T1000 (cell line): ENCODE data around the gene DNAH11.
"Not testable (repeated sequence)": the region's sequence is repeated elsewhere in the genome, so short reads cannot be mapped to it uniquely, and the experiment has no call there.

Source experiments
- DNase-seq: peaks from one replicate; lab custom pipeline; 2025; ENCODE audit warnings: mixed read lengths; lab: John Stamatoyannopoulos, UW

Gene DNAH11

DNA sequence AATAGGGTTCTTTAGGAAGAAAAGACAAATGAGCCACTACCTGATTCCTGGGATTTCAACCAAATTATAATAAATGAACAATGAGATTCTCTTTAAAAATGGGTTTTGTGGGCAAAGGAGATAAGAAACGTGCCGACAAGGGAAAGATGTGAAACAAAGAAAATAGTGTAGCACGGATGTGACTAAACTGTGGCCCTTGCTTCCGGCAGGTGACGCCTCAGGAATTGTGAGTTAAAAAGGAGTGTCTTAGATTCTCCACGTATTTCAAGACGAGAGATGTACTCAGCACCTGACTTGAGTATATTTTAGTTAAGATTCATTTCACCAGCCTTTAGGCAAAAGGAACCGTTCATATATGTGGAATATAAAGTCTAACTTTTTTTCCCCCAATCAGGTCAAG lies 75.9 kb downstream of the DNAH11 start:
- no peak for DNase-seq

DNA sequence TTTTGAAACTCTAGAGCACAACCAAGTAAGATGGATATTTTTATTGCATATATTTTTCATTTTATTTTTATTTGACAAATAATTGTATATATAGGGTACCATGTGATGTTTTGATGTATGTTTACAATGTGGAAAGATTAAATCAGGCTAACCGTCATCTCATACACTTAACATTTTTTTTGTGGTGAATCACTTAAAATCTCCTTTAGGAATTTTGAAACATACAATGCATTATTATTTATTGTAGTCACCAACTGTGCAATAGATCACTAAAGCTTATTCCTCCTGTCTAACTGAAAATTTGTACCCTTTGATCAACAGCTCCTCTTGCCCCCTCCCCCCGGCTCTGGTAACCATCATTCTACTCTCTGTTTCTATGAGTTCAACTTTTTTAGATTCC lies 77.2 kb downstream of the DNAH11 start:
- DNase-seq, result no peak

DNA sequence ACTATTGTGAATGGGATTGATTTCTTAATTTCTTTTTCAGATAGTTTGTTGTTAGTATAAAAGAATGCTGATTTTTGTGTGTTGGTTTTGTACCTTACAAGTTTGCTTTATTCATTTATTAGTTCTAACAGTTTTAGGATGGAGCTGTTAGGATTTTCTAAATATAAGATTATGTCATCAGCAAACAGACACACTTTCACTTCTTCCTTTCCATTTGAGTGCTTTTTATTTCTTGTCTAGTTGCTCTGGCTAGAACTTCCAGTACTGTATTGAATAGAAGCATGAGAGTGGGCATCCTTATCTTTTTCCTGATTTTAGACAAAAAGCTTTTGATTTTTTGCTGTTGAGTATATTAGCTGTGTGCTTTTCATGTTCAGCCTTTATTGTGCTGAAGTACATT lies 81.5 kb downstream of the DNAH11 start:
- DNase-seq, result no peak

DNA sequence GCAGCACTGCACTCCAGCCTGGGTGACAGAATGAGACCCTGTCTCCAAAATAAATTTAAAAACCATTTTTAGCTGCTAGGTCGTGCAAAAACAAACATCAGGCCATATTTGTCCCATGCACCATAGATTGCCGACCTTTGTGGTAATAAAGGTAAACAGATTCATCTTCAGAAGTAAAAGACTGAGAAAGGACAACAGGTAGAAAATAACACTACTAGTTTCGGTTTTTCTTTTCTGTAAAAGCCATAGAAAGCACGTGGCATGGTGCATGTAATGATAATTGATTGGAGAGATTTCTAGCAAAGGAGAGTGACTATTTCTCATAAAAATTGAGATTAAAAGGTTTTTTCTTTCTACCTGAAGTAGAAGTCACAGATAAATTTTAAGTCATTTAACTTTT lies 93.9 kb downstream of the DNAH11 start:
- DNase-seq, result no peak

DNA sequence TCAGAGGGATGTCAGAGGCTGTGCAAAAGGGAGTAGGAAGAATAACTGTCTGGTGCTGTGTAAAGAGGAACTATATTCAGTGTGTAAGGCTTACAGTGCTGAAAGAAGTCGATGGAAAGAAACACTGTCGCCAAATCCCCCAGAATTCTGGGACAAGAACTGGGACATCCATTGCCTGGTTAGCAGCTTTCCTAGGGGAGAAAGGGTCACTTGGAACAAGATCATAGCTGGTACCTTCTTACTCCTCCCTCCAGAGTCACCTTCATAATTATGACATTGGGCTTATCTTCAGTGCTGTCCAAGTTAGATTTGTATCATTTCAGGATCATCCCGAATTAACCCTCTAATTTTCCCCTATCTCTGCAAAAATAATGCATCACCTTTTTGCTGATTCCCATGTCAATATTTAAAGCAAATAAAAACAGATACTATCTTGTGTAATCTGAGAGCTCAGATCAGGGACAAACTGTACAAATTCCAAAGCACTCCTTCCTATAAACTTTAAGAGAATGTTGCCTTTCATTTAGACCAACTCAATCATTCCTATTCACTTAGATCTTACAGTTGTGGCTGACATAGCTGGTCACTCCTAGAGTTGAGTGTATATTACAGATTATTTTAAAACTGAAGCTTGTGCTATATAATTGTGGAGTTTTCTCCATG lies 96.5 kb downstream of the DNAH11 start:
- no peak for DNase-seq

DNA sequence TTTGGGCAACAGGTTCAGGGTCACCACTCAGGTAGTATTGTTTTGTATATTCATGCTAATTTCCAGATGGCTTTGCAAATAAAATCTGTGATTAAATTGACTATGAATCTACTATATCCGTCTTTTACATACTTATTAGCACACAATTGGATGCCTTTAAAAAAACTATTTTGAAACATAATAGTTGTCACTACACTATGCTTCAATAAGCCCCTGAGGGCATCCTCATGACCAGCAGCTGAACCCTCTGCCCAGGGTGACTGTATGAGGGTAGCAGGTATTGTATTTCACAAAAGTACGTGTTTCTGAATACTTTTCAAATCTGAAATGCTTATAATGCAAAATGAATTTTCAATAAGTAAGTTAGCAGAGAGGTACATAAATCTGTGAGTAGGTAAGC lies 97.3 kb downstream of the DNAH11 start:
- DNase-seq, result no peak

DNA sequence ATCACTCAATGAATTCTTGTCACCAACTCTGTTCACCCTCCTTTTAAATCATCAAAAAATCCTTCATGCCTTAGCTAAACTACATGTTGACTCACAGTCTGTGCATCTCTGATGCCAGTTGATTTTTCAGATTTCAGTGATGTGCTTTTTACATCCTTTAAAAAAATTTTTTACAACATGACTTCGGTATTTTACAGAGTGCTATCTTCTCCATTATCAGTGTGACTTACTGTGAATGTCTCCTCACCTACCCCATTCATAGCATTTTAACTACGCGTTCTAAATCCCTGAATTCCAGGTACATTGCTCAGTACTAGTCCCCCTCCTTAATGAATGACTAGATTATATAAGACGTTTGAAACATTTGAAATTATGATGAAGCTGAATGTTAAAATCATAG lies 98.7 kb downstream of the DNAH11 start:
- DNase-seq, result no peak

DNA sequence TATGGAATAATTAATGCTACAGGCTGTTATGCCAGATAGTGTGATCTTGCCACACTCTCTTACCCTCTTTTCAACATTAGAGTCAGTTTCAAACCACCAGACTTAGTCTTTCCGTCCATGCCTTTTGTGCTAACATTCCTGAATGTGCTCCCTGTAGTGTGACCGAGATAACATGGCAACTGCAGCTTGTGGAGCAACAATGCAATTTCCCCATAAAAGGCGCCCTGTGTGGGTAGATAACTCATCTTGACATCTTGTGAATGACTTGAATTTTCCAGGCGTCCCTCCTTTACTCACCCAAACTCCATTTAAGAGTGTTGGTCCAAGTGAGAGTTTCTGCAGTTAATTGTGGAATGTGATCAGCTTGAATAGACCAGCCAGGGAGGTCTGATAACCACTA lies 99.6 kb downstream of the DNAH11 start:
- DNase-seq, result no peak

DNA sequence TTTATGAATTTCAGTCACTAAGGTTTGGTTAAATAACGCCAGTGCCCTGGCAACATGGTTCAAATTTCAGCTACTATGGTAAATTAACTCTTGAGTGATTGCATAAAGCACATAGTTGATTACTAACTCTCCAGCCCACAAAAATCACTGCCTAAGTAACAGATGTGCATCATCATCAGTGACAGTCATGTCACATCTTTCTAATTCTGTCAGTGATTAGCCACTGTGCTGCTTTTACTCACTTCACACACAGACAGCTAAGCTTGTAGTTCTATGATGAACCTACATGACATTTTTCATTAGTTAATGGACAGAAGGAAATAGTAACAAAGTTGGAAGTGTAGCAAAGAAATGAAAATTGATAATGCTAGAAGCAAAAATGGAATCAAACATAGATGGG lies 108.9 kb downstream of the DNAH11 start:
- no peak for DNase-seq

DNA sequence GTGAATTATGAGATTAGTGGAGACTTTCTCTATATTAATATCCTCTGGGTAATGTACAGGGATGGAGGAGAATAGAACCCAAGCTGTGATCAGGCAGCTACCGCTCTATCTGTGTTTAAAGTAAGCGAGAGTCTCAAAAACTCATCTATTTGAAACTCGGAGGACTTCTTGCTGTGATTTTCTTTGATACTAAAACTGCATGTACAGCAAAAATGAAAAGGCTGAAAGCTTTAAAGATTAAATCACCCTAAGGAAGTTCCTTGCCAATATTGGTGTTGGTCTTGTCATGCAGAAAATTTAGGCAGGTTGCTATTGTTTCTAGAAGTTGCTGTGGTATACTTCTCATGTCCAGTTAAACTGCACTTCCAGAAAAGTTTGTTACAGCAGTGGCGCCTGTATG lies 110.8 kb downstream of the DNAH11 start:
- no peak for DNase-seq

DNA sequence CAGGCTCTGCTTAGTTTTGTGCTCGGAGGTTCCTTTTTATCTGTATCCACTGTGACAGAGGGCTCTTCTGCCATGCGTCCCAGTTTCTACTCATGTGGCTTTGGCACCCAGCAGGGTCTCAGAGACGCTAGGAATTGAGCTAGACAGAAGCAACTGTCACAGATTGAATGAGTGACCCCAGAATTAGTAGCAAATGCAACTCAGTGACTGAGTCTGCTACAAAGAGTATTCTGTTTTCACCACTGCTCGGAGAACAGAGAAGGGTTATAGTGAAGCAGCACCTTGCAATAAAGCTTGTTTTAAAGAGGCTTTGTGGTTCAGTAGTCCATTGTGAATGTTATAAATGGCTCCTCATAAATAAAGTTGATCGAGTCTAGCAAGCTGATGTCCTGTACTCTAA lies 113.2 kb downstream of the DNAH11 start:
- DNase-seq, result no peak

DNA sequence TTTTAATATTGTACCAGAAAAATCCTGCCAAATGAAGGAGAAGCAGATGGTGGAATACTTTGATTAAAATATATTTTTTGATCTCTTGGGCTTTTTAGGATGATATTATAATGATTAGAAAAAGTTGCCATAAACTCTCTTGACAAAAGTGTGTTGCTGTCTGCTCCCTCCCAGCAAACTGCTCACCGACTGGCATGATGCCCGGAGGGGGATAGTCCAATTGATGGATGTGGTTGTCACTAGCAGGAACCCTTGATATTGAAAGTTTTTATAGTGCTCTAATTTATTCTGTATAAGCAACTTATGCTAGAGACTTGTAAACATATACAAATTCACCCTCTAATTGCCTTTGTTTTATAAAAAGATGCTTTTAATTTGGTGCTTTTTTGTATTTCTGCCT lies 114.0 kb downstream of the DNAH11 start:
- no peak for DNase-seq

DNA sequence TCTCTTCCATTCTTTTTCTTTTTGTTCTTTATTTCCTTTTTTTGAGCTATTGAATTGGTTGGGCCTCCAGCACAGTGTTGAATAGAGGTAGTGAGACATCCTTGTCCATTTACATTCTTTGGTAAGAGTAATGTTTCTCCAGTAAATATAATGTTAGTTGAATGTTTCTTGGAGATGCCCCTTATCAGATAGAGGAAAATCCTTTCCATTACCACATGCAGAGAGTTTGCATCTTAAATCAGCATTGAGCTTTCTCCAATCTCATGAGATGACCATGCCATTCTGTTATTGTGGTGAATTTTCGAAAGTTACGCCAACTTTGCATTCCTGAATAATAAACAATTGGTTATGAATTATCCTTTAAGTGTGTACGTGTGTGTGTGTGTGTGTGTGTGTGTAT lies 127.7 kb downstream of the DNAH11 start:
- DNase-seq, result no peak

DNA sequence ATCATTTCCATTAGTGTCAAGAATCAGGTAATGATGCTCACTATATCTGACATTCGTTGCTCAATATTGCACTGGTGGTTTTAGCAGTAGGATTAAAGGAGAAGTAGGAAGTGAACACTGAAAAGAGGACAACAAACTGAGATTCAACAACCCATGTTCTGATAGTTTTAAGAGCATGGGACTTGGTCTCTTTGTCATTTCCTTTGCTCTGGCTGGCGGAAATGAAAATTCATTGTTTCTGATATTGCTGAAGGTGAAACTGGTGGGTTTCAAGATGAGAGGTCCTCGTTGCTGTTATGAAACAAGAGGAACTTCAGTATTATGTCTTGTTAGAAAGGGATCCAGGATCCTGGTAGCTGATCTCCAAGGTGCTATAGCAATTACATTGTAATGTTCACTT lies 129.0 kb downstream of the DNAH11 start:
- DNase-seq, result no peak

DNA sequence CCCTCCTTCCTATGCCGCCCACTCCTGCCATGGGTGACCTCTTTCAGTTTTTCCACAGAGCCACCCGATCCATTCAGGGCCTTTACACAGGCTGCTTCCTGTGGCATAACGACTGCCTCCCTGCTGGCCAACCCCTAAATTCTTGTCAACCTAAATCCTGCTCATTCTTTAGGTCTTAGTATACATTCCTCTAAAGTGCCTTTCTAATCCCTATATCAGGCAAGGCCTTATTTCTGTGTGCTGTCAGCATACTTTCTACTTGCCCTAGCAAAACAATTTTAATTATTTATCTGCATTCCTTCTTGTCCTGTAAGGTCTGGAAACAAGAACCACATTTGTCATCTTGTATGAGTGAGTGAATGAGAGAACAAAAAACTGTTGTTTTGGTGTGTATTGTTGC lies 132.4 kb downstream of the DNAH11 start:
- no peak for DNase-seq

DNA sequence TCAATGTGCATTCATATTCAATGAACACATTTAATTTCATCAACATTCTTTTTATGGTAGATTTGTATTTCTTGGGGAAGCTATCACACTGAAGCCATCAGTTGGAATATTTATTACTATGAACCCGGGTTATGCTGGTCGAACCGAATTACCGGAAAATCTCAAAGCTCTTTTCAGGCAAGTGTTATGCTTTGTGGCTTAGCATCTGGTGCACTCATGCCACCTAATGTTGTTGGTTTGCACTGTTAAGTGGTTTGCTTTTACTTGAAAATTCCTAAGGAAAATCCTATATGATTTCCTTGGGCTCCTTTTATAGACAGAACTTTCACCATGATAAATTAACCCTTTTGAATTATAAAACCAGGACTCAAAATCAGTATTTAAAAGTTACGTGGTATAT lies 147.9 kb downstream of the DNAH11 start:
- no peak for DNase-seq

DNA sequence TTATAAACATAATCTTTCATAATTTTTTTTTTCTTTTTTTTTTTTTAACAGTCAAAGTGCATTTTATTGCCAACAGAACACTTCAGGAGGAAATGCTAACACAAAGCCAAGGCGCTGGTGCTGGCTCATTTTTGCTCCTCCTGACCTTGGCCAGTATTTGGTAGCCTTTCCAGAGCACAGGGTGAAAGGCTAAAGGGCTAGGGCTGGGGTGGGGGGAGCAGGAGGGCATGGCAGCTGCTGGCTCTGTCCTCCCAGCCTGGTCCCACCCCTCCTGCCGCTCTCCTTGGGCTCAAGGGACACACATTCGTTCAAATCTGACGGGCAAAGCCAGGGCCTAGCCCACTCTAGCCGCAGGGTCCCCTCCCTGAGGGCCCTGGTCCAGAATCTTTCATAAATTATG lies 148.3 kb downstream of the DNAH11 start:
- not testable (repeated sequence) for DNase-seq

DNA sequence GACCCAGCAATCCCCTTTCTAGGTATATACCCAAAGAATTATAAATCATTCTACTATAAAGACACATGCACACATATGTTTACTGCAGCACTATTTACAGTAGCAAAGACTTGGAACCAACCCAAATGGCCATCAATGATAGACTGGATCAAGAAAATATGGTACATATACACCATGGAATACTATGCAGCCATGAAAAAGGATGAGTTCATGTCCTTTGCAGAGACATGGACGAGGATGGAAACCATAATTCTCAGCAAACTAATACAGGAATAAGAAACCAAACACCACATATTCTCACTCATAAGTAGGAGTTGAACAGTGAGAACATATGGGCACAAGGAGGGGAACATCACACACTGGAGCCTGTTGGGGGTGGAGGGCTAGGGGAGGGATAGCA lies 157.7 kb downstream of the DNAH11 start:
- DNase-seq, result not testable (repeated sequence)

DNA sequence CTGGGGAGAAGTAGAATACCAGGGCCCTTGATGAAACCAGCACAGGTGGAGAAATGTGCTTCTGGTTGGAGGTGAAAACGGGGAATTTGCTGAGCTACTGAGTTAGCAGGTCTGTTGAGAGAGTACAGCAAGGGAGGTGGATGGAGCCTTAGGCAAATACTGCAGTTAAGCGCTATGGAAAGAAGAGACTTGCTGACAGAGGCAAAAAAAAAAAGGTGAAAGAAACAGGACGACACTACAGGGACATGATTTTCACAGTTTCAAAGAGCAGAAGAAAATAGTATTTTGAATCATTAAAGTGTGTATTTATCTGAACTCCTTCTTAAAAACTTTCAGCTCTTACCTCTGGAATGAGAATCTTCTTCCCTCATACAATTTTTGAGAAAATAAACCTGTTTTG lies 159.5 kb downstream of the DNAH11 start:
- no peak for DNase-seq

DNA sequence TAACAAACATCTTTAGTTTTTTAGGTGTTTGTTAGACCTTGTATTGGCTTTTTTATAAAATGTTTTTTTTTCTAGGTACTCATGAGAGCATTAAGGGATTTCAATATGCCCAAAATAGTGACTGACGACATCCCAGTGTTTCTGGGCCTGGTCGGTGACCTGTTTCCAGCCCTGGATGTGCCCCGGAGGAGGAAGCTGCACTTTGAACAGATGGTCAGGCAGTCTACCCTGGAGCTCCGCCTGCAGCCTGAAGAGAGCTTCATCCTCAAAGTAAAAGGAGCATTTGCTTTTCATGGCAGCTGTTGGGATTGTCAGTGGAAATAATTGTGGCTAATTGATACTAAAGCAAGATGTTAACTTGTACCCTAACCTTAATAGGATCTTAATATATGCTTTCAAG lies 161.5 kb downstream of the DNAH11 start:
- DNase-seq, result no peak

DNA sequence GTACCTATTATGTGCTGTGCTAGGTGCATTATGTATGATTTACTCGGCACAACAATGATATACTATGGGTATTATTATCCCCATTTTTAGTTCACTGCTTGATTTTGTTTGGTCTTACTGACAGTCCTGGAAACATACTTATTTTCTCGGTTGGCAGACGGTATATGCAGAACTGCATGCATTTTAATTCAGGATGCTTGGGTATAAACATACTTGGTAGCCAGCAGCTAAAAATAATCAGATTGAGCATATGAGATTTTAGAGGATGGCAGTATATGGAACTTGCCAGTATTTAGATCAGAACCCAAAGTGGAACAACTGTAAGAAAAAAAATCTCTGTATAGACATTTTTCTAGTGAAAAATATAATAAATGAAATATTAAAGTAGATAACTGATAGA lies 163.3 kb downstream of the DNAH11 start:
- DNase-seq, result no peak

DNA sequence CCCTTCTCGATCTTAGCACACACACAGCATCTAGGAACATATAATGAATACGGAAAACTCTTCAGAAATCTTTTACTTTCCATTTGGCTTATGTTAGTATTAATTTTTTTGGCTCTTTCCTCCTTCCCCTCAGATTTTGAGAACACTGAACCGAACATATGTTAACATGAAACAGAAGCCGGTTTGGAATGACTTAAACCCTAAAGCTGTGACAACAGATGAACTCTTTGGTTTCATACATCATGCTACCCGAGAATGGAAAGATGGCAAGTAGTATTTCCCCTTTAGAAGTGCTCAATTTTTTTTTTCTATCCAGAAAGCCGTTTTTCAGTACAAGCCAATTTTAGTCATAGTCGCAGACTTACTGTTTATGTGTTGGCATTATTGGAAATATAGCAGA lies 164.7 kb downstream of the DNAH11 start:
- DNase-seq, result no peak

DNA sequence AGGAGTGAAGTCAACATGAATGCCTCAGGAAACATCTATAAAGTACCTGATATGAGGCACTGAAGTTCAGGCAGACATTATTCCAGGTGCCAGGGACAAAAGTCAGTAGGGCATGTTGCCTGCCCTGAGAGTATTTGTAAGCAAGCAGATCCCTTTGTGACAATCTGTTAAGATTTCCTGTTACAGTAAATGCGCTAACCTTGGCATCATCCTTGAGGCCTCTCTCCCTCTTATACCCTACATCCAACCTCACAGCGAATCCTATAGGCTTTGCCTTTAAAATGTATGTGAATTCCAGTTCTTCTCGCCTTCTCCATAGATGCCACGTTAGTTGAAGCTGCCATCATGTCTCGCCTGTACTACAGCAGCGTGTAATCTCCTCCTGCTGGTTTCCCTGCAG lies 165.3 kb downstream of the DNAH11 start:
- DNase-seq, result no peak

DNA sequence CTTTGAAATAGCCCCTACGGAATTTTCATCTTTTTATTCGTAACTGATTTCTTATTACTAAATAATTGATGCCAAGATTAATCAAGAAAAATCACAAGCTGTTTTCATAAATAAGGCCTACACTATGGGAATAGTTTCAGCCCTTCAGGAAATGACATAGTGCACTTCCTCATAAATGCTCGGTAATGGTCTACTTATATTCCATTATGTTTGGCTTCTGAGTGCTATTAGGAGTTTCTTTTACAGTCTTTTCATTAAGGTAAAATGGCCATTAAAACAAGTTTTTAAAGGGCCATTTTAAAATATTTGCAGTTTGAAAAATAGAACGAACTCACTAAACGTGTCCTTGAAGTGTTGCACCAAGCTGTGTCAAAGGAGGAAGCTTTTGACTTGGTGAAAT lies 174.5 kb downstream of the DNAH11 start:
- DNase-seq, result no peak

DNA sequence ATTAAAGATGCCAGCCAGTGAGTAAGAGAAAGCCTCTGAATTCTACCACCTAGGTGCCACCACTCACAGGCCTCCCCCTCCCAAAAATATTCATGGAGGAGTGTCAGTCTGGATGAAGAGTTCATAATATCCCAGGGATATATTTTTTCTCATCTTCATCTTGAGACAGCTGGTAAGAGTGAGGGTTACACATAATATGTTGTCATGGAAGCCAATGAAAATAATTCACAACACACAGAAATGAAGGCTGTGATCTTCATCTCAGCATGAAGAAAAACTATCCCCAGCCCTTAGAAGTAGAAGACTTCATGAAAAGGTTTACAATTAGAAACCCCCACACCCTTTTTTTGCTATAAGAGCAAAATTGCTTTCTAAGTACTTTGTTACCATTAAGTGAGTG lies 175.6 kb downstream of the DNAH11 start:
- no peak for DNase-seq
